ENCODE results near the gene FOXC2. TPM values are rescaled to one million over a fixed set of nuclear protein-coding genes. Genes with fewer than 3 reads are reported as not detected.

The FOXC2 gene
- polyA plus RNA-seq, 1 donor (not counting 4 experiments of a cell fraction or from before 2014, with no cell fraction given) = not detected

- no peaks in the 10 kb centered on the region for H3K36me3 ChIP-seq (ENCODE audit: control insufficient read depth in 2 of 2, extremely low read depth in 1 of 2, insufficient read depth in 2 of 2, low read length in 2 of 2)
- FAIRE-seq = no peak
- H4K20me1 ChIP-seq (ENCODE audit: control insufficient read depth, extremely low read depth, insufficient read depth, low read length) = no peaks in the 10 kb centered on the region
- TF ChIP-seq EZH2 (IDR thresholded peaks at IDR 0.05; ENCODE audit: low read length) (no peak), CTCF (optimal IDR thresholded peaks at IDR 0.05 in 1 of 3, IDR thresholded peaks at IDR 0.05 in 1 of 3, conservative IDR thresholded peaks at IDR 0.05 in 1 of 3; ENCODE audit: extremely low read depth in 1 of 3, insufficient read depth in 2 of 3, low read length in 3 of 3) (no peak)
- DNase-seq (ENCODE audit: low read depth, low spot score) = no peak
- no peaks in the 10 kb centered on the region for H3K9me3 ChIP-seq (ENCODE audit: control insufficient read depth, low read depth, low read length)
- H2AFZ ChIP-seq (ENCODE audit: control insufficient read depth, low read length) = no peak overlapping the region
- H3K4me2 ChIP-seq (ENCODE audit: control insufficient read depth, extremely low read depth, insufficient read depth, low read depth, low read length) = no peak overlapping the region
- H3K4me1 ChIP-seq (ENCODE audit: control insufficient read depth, extremely low read depth, insufficient read depth, low read length) = no peaks in the 10 kb centered on the region
- H3K79me2 ChIP-seq (ENCODE audit: control insufficient read depth, insufficient read depth, low read length) = no peaks in the 10 kb centered on the region
- peaks cover 47% of the 10 kb centered on the region for H3K27me3 ChIP-seq (ENCODE audit: control insufficient read depth, extremely low read depth, insufficient read depth, low read length)
- no peaks in the 10 kb centered on the region for H3K9me1 ChIP-seq (ENCODE audit: control insufficient read depth, extremely low read depth, insufficient read depth, low read length)
- dilution Hi-C loops (cut with MboI; ENCODE audit: extremely low pct_ligation_motif_present, low sequenced_read_pairs) = no loop called here
- H3K27ac ChIP-seq (ENCODE audit: control insufficient read depth, insufficient read depth, low read length) = no peak overlapping the region
- no peak overlapping the region for H3K9ac ChIP-seq (ENCODE audit: control insufficient read depth, extremely low read depth, insufficient read depth, low read length)
- no peak overlapping the region for H3K4me3 ChIP-seq (ENCODE audit: control insufficient read depth in 2 of 3, extremely low read depth in 1 of 3, insufficient read depth in 2 of 3, low read depth in 1 of 3, low read length in 3 of 3)
These were observed 27.4 kb downstream of the FOXC2 start for GRCh38 chr16:86593913-86594620.

GRCh38 chr16:86594721-86595120 is 28.1 kb downstream of the FOXC2 start:
- FAIRE-seq (no peak), DNase-seq (ENCODE audit: low read depth, low spot score) (no peak)
- H2AFZ ChIP-seq (ENCODE audit: control insufficient read depth, low read length) = no peak overlapping the region
- no peak overlapping the region for H3K27ac ChIP-seq (ENCODE audit: control insufficient read depth, insufficient read depth, low read length)
- TF ChIP-seq CTCF (optimal IDR thresholded peaks at IDR 0.05 in 1 of 3, IDR thresholded peaks at IDR 0.05 in 1 of 3, conservative IDR thresholded peaks at IDR 0.05 in 1 of 3; ENCODE audit: extremely low read depth in 1 of 3, insufficient read depth in 2 of 3, low read length in 3 of 3) (no peak), EZH2 (IDR thresholded peaks at IDR 0.05; ENCODE audit: low read length) (no peak)
- no peaks in the 10 kb centered on the region for H3K36me3 ChIP-seq (ENCODE audit: control insufficient read depth in 2 of 2, extremely low read depth in 1 of 2, insufficient read depth in 2 of 2, low read length in 2 of 2)
- H3K4me3 ChIP-seq (ENCODE audit: control insufficient read depth in 2 of 3, extremely low read depth in 1 of 3, insufficient read depth in 2 of 3, low read depth in 1 of 3, low read length in 3 of 3) = no peak overlapping the region
- H4K20me1 ChIP-seq (ENCODE audit: control insufficient read depth, extremely low read depth, insufficient read depth, low read length) = no peaks in the 10 kb centered on the region
- H3K9ac ChIP-seq (ENCODE audit: control insufficient read depth, extremely low read depth, insufficient read depth, low read length) = no peak overlapping the region
- peaks cover 47% of the 10 kb centered on the region for H3K27me3 ChIP-seq (ENCODE audit: control insufficient read depth, extremely low read depth, insufficient read depth, low read length)
- H3K4me1 ChIP-seq (ENCODE audit: control insufficient read depth, extremely low read depth, insufficient read depth, low read length) = no peaks in the 10 kb centered on the region
- H3K4me2 ChIP-seq (ENCODE audit: control insufficient read depth, extremely low read depth, insufficient read depth, low read depth, low read length) = no peak overlapping the region
- H3K9me3 ChIP-seq (ENCODE audit: control insufficient read depth, low read depth, low read length) = no peaks in the 10 kb centered on the region
- dilution Hi-C loops (cut with MboI; ENCODE audit: extremely low pct_ligation_motif_present, low sequenced_read_pairs) = no loop called here
- no peaks in the 10 kb centered on the region for H3K79me2 ChIP-seq (ENCODE audit: control insufficient read depth, insufficient read depth, low read length)
- H3K9me1 ChIP-seq (ENCODE audit: control insufficient read depth, extremely low read depth, insufficient read depth, low read length) = no peaks in the 10 kb centered on the region
